Stimulated activated CD4-positive, alpha-beta T cell treated with anti-CD3 and anti-CD28 coated beads, TNF-alpha, amount 100 ng/mL, for 4 hours (primary cell): ENCODE measurements around the gene MPP3.

Experiments used
- DNase-seq, 3 experiments: peaks; one replicate each; pipeline ENCODE4 v3.0.0-alpha.2; 2020; ENCODE audit warnings: low read depth in 3 of 3

MPP3 gene

DNA sequence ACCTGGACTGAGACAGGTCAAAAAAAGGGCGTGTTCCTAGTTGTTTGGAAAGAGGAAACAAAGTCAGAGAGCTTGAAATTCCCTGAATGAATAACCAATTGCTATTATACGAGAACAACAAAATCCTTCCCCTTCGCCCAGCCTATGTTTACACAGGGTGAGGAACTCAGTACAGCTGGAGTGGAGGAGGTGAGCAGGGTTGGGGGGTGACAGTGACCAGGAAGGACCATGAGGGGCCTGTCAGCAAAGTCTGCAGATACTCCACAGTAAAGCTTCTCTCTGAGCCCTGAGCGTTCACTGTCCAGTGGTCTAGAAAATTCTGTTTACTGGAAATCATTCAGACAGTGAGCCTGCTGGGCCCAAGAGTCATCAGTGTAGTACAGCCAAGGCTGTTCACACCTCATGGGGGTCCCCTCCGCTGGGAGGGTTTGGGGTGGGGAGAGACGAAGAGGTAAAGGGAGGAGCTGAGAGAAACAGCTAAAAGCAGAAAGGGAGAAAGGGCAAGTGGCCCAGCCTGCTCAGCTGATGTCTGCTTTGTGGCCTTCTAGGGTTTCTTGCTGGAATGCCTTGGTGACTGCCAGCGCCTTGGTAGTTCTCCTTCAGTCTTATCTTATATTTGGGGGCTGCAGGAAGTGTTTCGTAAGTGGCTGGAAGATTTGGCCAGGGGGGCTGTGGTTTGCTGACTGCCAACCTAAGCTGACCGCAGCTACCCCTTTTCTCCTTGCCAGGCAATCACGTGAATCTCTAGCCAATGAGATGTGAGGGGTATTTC, 59.9 kb downstream of the MPP3 start:
- DNase-seq, result no peak

DNA sequence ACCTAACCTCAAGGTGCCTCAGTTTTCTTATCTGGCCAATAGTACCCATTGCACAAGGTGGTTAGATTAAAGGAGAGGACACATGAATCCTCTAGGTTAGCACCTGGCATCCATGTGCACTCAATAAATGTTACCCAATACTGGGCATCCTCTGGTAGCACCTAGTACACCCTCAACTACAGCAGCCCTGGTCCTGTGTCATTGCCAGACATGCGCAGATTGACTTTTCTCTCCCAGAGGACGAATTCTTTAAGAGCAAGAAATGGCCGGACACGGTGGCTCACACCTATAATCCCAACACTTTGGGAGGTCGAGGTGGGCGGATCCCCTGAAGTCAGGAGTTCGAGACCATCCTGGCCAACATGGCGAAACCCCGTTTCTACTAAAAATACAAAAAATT, 61.5 kb downstream of the MPP3 start:
- no peak for DNase-seq

DNA sequence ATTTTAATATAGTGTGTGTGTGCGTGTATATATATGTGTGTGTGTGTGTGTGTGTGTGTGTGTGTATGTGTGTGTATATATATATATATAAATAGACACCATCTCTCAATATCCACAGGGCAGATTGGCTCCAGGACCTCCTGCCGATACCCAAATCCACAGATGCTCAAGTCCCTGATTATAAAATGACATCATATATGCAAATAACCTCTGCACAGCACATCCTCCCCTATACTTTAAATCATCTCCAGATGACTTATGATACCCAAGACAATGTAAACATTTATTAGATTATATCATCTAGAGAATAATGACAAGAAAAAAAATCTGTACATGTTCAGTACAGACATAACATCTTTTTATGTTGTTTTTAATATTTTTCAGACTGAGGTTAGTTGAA, 62.0 kb downstream of the MPP3 start:
- DNase-seq, result no peak

DNA sequence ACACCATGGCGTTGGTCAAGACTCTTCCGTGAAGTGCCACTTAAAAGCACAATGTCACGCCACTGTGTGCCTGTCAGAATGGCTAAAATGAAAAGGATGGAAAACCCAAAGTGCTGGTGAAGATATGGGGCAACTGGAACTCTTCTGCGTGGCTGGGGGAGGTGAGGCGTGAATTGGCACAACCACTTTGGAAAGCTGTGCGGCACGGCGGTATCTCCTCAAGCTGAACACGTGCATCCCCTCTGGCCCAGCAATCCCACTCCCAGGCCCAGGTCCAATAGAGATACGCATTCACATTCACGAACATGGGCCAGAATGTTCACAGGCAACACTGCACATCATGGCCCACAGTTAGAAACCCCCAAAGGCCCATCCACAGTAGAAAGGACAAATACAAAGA, 63.1 kb downstream of the MPP3 start:
- DNase-seq, result no peak

DNA sequence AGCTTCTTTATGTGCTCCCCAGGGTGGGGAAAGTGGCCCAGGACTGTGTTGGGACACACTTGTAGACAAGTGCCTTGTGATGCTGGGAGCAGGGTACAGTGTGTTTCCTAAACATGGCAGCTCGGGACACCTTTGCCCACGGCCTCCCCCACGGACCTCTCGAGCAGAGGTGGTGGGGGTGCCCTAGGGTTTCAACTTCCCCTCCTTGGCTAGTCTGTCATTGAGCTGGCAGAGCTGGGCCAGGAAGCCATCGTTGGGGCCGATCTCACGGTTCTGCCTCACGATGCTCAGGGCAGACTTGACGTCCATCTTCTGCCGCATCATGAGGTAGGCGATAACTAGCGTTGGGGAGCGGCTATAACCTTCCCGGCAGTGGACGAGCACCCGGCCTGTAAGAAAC, 63.5 kb downstream of the MPP3 start:
- no peak for DNase-seq

DNA sequence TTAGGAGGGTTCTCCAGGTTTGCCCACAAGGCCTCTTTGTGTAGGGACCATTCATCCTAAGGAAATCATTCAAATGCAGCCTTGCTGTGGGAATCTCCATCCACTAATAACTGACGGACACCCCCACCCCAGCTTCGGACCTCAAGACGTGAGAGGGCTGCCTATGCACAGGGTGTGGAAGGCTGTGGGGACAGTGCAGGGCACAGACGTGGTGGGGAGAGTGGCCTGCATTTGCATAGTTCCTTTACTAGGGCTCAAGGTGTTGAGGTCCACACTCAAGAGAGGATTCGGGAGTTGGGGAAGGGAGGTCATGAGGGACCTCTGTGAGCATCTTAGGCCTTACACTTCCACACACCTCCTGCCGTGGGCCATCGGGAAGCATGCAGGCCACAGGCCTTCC, 64.0 kb downstream of the MPP3 start:
- no peak for DNase-seq

DNA sequence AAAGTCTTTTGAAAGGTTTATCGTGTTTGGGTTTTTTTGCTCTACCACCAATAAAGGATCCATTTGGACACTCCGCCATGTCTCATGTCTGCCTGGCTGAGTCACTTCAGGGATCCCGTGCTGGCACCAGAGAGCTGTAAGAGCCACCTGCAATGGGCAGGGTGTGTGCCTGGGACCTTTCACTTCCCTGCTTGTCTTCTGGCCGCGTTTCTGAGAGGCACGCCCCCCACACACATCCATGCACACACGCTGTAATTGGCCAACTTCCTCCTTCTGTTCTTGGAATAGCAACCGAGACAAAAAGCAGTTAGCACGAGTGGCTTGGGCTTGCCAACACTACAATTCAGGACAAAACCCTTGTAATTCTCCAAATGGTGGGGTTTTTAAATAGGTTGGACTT, 64.6 kb downstream of the MPP3 start:
- no peak for DNase-seq

DNA sequence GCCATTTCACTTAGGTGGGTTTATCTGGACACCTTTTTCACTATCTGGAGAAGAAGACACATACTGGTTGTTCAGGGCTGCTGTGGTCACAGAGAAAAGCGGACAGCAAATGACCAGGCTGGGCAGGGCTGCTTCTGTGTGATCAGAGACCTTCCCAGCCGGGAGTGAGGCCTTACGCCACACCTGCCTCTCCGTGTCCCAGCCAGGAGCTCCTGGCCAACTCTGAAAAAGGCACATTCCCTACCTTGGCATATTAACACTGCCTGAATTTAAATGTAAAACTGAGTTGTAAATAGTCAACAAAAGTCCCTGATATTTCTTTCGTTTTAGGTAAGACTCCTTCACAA, 65.3 kb downstream of the MPP3 start:
- DNase-seq, result no peak

DNA sequence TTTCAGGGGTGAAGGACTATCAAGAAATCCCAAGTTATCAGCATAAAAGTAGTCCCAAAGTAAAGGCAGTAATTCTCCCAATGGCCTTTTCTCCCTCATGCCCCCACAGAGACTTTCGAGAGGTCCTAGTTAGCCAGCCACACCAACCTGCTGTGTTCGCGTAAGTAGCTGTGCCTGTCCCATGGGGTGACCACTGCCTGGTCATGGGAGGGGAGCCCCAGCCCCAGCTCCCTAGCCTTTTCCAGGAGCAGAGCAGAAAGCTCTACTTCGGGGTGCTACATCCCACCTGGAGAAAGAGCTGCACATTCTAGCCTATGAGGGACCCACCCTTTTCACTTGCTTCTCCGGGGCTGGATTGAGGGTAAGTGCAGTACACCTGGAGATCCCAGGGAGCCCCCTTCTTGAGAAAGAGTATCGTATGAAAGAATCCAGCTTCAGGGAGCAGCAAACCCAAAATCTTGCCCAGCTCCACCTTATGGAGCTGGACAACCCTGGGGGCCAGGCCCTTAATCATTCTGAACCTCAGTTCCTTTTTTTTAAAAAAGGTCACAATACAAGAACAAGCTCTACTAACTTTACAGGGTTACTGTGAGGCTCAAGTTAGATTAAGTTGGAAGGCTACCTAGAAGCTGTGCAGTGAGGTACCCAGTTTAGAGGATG, 65.8 kb downstream of the MPP3 start:
- DNase-seq, result no peak

DNA sequence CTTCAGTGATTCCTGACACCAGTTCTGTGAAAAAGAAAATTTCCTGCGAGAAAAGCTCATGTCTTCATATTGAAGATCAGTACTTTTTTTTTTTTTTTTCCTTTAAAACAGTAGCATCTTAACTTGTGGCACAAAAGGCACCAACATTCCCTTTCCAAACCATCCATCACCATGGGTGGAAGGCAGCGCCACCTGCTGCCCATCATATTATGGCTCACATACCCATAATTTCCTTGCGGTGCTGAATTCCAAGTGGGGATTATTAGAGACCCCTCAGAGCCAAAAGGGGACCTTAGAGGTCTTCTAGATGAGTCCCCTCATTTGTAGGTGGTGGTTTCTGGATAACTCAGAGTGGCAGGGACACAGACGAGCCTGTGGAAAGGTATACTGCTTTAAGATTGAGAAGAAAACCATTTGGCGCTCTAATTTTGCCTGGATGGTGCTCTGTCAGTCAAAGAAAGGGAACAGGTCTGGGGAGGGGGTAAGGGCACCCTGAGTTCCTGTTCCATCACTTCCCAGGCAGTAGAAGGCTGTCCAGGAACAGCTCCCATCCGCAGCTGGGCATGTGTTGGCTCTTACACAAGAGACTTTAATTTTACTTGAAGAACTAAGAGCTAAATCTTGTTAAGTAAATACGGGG, 66.4 kb downstream of the MPP3 start:
- peak in 2 of 3 experiments; percentile 17 to 26 for DNase-seq

DNA sequence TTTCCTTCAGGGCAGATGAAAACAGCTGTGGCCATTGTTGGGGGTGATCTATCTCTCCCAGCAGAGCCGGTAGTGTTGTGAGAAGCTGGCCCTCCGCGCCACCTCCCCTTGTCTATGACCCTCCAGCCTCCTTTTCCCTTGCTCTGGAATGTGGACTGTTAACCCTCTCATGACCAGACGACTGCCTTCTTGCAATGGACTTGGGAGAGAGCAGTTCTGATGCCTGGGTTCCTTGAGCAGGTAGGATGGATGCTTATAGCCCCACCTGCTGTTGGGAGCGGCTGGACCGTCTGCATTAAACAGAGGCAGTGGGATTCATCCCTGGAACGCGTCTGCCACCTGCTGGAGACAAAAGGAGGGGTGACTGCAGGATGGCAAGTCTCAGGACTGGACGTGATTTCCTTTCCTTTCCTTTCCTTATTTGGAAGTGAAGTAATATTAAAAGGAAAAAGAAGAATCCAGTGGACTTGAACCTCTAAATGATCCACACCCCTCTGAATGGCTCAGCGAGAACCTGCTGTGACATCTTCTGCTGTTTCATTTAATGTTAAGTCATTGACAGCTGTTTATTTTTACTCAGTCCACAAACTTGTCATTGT, 72.6 kb downstream of the MPP3 start:
- peak; percentile 72 to 83 (median 80) for DNase-seq

DNA sequence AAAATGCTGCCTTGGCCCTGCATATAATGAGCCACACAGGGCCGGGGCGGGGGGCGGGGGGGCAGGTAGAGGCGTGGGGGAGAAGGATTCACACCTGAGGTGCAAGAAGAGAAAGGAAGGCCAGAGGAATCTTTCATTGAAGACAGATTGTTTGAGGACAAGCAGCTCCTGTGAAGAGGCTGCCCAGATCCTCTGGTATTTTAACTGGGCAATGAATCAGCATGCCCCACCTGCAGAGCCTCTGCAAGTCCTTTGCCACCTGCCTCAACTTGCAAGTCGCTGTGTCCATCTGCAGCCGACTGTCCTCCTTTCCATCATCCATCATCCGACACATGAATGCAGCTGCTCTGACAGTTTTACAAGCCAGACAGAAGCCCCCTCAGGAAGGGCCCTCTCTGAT, 73.1 kb downstream of the MPP3 start:
- DNase-seq, result no peak

DNA sequence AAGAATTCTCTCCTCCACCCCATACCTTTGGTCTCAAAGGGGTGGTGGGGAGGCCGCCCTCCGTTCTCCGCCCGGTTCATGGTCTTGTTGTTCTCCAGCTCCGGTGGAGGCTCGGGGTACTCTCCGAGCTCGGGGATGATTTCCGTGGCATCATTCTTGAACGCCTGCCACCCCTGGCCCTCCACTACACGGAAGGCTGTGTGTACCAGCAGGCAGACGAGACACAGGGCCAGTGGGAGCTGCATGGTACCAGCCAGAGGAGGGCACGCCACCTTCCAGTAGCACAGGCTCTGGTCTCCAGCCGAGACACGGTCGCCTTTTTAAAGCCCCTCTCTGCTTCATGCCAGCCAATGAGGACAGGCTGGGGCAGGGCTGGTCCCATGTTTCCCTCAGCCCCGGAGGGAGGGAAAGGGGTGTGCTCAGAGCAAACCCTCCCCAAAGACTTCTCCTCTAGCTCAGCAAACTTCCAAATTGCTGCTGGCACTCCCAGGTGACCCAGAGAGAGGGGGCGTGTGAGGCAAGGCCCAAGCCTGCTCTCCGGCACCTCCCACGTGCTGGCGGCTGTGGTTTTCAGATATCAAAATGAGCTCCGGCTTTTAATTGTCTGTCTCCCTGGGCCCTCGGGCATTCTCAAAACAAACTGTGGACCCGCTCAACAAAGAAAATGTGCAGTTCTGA, 74.3 kb downstream of the MPP3 start, which contains the start of gene SOST:
TSS of gene SOST (minus strand) at position 295 of the 678 bp plus-strand sequence. CDS start at position 245, 50 bp downstream.
- no peak for DNase-seq

DNA sequence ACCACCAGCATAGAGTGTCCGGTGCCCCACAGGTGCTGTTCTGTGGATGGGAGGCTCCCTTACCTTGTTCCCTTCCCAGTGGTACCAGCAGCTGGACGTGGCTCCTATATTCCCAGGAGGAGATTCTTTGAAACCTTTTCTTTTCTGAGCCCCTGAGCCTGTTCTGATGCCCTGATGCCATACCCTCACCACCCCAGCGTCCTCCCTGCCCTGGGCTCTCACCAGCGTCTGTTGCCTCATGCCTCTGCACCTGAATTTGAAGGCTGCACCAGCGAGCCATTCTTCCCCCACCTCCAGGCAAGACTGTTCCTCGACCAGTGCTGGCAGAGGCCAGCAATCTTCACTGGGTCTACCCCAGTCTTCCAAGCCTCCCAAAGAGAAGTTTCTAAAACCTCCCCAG, 74.9 kb downstream of the MPP3 start:
- no peak for DNase-seq

DNA sequence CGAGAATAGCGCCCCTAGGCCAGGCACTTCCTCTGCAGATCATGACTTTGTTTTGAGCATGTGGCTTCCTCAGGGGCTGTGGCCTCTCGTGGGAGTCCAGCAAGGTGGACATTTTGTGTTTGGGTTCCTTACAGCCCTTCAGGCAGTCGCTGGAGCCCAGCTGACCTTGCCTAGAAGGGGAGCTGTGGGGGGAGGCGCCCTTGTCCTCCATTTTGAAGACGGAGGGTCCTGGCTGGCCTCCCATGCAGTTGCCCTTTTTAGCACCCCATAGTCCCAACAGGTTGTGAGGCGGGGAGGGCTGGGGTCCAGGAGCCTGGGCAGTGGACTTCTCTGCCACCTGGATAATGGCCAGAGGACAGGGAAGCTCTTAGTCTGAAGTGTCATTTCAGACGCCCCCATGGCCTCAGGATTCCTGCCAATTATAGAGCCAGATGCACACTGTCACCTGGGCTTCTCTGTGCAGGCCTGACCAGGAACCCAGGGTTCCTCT, 75.7 kb downstream of the MPP3 start:
- DNase-seq, result no peak

DNA sequence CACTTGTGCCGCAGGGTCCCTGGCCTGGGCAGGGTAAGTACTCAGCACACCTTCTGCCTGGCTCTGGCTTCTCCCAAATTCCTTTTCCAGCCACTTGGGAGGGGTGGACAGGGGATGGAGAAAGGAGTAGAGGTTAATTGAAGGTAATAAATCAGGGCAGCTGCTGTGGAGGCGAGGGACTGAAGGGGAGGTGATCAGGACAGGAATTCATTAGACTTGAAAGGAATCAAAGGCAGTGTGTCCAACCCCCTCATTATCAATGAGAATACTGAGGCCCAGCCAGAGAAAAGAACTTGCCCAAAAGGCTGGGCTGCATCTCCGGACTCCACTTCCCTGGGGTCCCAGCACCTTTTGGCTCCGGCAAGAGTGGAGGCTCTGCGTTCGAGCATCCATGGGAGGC, 76.7 kb downstream of the MPP3 start:
- no peak for DNase-seq

DNA sequence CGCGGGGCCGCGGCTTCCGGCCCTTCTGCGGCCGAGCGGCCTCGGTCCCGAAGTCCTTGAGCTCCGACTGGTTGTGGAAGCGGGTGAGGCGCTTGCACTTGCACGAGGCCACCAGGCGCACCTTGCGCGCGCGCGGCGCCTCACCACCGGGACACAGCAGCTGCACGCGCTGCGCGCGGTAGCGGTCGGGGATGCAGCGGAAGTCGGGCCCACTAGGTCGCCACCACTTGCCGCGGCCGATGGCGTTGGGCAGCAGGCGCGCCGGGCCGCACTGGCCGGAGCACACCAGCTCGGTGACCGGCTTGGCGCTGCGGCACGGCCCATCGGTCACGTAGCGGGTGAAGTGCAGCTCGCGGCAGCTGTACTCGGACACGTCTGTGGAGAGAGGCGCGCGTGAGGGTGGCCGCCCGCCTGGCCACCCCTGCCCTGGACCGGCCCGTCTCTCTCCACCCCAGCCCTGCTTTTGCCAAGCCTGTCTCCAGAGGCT, 77.5 kb downstream of the MPP3 start:
- DNase-seq, result no peak

DNA sequence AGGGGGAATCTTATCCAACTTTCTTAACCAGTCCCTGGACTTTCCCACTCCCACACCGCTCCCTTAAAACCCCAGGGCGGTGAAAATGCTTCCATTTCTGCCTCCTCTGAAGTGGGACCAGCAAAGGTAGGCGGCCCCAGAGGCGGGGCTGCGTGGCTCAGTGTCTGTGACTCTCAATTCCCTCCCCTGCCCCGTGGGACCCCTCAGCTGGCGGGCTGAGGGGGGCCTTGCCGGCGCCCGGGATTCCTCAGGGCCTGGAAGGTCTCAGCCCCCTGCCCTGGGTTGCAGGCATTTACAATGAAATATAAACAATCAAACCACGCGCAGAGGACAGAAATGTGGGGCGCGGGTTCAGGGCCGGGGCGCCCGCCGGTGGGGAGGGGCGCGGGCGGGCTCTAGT, 78.0 kb downstream of the MPP3 start:
- no peak for DNase-seq

DNA sequence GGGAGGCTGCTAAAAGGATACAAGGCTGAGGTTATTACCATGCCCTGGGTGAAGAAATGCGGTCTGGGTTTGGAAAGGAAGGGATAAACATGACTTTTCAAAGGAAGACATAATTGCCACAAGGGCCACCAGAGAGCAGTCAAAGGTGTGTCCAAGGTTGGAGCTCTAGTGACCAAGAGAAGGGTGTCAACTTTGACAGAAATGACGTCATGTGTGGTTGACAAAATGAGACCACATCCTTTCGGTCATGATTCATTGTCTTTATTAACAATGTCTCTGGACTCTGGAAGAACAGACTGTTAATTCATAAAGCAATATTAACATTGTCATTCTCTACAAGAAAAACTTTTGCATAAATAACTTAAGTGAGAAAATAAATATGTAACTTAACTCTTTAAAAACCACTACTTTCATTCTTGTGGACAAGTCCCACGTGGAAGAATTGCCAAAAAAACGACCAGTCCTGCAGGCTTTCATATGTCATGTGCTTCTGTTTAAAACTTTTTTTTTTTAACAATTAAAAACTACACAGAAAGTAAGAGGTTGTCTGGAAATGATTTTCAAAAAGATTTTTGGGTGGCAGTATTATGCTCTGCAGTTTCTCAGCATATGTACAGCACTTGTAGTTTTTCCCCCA, 79.3 kb downstream of the MPP3 start:
- DNase-seq, result no peak
